Neuronal stem cell (in vitro differentiated cells): ENCODE measurements around the gene NEURL4.
A peak's percentile ranks its signal among the peaks of the same experiment; 100 is the strongest.

Experiments
- DNase-seq: peaks from one replicate; pipeline ENCODE4 v3.0.0-alpha.2; 2013; ENCODE audit warnings: low spot score
- H2AFZ ChIP-seq: one replicate; pipeline ENCODE4 v1.6.1; 2013; ENCODE audit warnings: mild to moderate bottlenecking, low read length, inconsistent platforms
- H2AK5ac ChIP-seq: 2 replicates; pipeline ENCODE4 v1.6.1; 2013; ENCODE audit warnings: low read depth, mild to moderate bottlenecking, inconsistent platforms, low read length, moderate library complexity, mixed read lengths
- H2BK120ac ChIP-seq: 2 replicates; pipeline ENCODE4 v1.6.1; 2013; ENCODE audit warnings: low read depth, mild to moderate bottlenecking, inconsistent platforms, low read length, moderate library complexity, mixed read lengths
- H2BK12ac ChIP-seq: one replicate; pipeline ENCODE4 v1.6.1; 2013; ENCODE audit warnings: low read length, inconsistent platforms
- H2BK15ac ChIP-seq: 2 replicates; pipeline ENCODE4 v1.6.1; 2013; ENCODE audit warnings: mild to moderate bottlenecking, low read length, inconsistent platforms, mixed read lengths
- H2BK5ac ChIP-seq: one replicate; pipeline ENCODE4 v1.6.1; 2013; ENCODE audit warnings: inconsistent platforms, mild to moderate bottlenecking, low read length, moderate library complexity
- H3K14ac ChIP-seq: one replicate; pipeline ENCODE4 v1.6.1; 2013; ENCODE audit warnings: low read length, inconsistent platforms
- H3K18ac ChIP-seq: 2 replicates; pipeline ENCODE4 v1.6.1; 2013; ENCODE audit warnings: low read length, inconsistent platforms
- H3K23ac ChIP-seq: 2 replicates; pipeline ENCODE4 v1.6.1; 2013; ENCODE audit warnings: low read depth, mild to moderate bottlenecking, mixed read lengths, low read length, inconsistent platforms; ENCODE audit not compliant: poor library complexity
- H3K27ac ChIP-seq: replicated peaks from 3 replicates; pipeline ENCODE4 v1.5.1; 2013; ENCODE audit warnings: low read length, inconsistent platforms
- H3K27me3 ChIP-seq, 3 experiments: 2 replicates each; pipeline ENCODE4 v1.6.1; 2013; ENCODE audit warnings: low read length in 3 of 3, mild to moderate bottlenecking in 2 of 3, inconsistent platforms in 1 of 3, low read depth in 1 of 3, mixed read lengths in 1 of 3, moderate library complexity in 1 of 3; ENCODE audit not compliant: control insufficient read depth in 3 of 3, insufficient read depth in 3 of 3
- H3K36me3 ChIP-seq, 2 donors: replicated peaks in 1 of 2; 2 replicates each; pipeline ENCODE4 v1.6.1; 2013; ENCODE audit warnings: low read length in 2 of 2; ENCODE audit not compliant: control insufficient read depth in 2 of 2, insufficient read depth in 2 of 2
- H3K4ac ChIP-seq: 2 replicates; pipeline ENCODE4 v1.6.1; 2013; ENCODE audit warnings: inconsistent platforms, mild to moderate bottlenecking, low read length, moderate library complexity
- H3K4me1 ChIP-seq, 2 donors: 1 replicate in 1 of 2; 2 replicates in 1 of 2; pipeline ENCODE4 v1.6.1; 2013; ENCODE audit warnings: low read length in 2 of 2, low read depth in 1 of 2; ENCODE audit not compliant: control insufficient read depth in 2 of 2, insufficient read depth in 1 of 2
- H3K4me2 ChIP-seq: one replicate; pipeline ENCODE4 v1.6.1; 2013; ENCODE audit warnings: mild to moderate bottlenecking, low read length, inconsistent platforms; ENCODE audit not compliant: insufficient read depth, poor library complexity, severe bottlenecking
- H3K4me3 ChIP-seq, 2 donors: 2 replicates each; pipeline ENCODE4 v1.5.1; 2013; ENCODE audit warnings: low read length in 2 of 2, mild to moderate bottlenecking in 2 of 2, inconsistent platforms in 1 of 2, moderate library complexity in 1 of 2
- H3K79me1 ChIP-seq: one replicate; pipeline ENCODE4 v1.6.1; 2013; ENCODE audit warnings: low read depth, mild to moderate bottlenecking, inconsistent platforms, low read length, moderate library complexity
- H3K9ac ChIP-seq: one replicate; pipeline ENCODE4 v1.6.1; 2013; ENCODE audit warnings: mild to moderate bottlenecking, low read depth, low read length, inconsistent platforms; ENCODE audit not compliant: poor library complexity
- H3K9me3 ChIP-seq, 2 donors: replicated peaks in 1 of 2; 2 replicates each; pipeline versions ENCODE3 to v1.6.1; 2013; ENCODE audit warnings: low read length in 2 of 2, mild to moderate bottlenecking in 2 of 2, inconsistent platforms in 1 of 2, low read depth in 1 of 2, mixed read lengths in 1 of 2, moderate library complexity in 1 of 2; ENCODE audit not compliant: control insufficient read depth in 2 of 2, insufficient read depth in 1 of 2
- H4K8ac ChIP-seq: one replicate; pipeline ENCODE4 v1.6.1; 2013; ENCODE audit warnings: low read depth, mild to moderate bottlenecking, inconsistent platforms, low read length, moderate library complexity
- H4K91ac ChIP-seq: one replicate; pipeline ENCODE4 v1.6.1; 2013; ENCODE audit warnings: low read length, low read depth, mild to moderate bottlenecking, inconsistent platforms; ENCODE audit not compliant: poor library complexity
- WGBS, 2 donors: extraction: QIAGEN DNeasy Blood & Tissue Kit; methylation state at CpG; one replicate each; pipeline ENCODE4 v1.1.7; 2013; ENCODE audit warnings: missing lambda C conversion rate in 2 of 2, mixed read lengths in 1 of 2; ENCODE audit not compliant: insufficient read length in 2 of 2, insufficient replicate concordance in 1 of 2; ENCODE audit errors: extremely low coverage in 2 of 2; 5-methylcytosine and 5-hydroxymethylcytosine counted together

The NEURL4 gene

DNA sequence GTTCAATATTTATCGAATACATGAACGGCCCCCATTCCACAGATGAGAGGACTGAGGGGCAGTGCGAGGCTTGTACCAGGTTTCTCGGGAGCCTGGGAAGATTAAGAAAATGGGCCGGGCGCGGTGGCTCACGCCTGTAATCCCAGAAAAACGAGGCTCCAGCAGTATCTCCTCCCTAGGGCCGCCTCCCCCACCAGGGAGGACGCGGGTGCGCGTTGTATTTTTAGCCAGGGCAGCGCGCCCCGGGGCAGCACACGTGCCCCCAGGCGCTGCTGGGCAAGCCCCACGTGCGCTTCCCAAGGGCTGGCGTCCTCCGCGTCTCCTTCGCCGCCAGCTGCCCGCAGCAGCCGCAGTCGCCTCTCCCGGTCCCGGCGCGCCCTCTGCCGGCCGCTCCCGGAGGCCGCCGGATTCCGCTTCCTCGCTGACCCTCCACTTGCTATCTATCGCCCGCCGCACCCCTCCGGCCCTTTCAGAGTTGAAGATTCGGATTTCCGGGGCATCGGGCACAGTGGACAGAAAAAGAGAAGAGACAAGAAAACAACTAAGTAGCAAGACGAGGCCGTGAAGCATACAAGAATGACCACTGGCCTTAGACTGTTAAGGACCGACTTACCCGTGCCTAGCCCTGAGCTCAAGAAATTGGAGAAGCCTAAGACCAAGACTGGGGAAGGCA, 32.8 kb downstream of the NEURL4 start:
- WGBS, 2 donors: no CpG with 5 or more reads among the region's 51 CpGs
- H3K23ac ChIP-seq: no peak overlapping the region
- H3K36me3 ChIP-seq: no peaks in the 10 kb centered on the region
- peak; percentile 81 for DNase-seq
- H4K91ac ChIP-seq: no peak overlapping the region
- H3K9me3 ChIP-seq: peaks cover 0 to 3% of the 10 kb centered on the region in 2 donors
- H3K4me1 ChIP-seq: peaks cover 7 to 22% of the 10 kb centered on the region in 2 donors
- peaks cover 2% of the 10 kb centered on the region for H3K79me1 ChIP-seq
- H3K27me3 ChIP-seq: peaks cover 10 to 51% (median 44%) of the 10 kb centered on the region in 3 experiments
- H3K18ac ChIP-seq: no peak overlapping the region
- no peak overlapping the region for H3K9ac ChIP-seq
- no peak overlapping the region for H2BK120ac ChIP-seq
- peak overlapping the region; percentile 83 for H2AFZ ChIP-seq
- H2AK5ac ChIP-seq: no peak overlapping the region
- H3K4me3 ChIP-seq: no peak overlapping the region
- H3K27ac ChIP-seq: no peak overlapping the region
- H2BK5ac ChIP-seq: no peak overlapping the region
- no peak overlapping the region for H2BK12ac ChIP-seq
- no peak overlapping the region for H4K8ac ChIP-seq
- no peak overlapping the region for H3K4me2 ChIP-seq
- no peak overlapping the region for H3K14ac ChIP-seq
- H3K4ac ChIP-seq: no peak overlapping the region
- no peak overlapping the region for H2BK15ac ChIP-seq

GRCh38 chr17:7295230-7296180, 33.6 kb downstream of the NEURL4 start:
- H2AFZ ChIP-seq: no peak overlapping the region
- peak overlapping the region in 1 of 2 donors; percentile 29 for H3K4me3 ChIP-seq
- no peak overlapping the region for H3K9ac ChIP-seq
- no peak overlapping the region for H3K4me2 ChIP-seq
- H3K14ac ChIP-seq: no peak overlapping the region
- peaks cover 0 to 3% of the 10 kb centered on the region in 2 donors for H3K9me3 ChIP-seq
- no peak overlapping the region for H2BK5ac ChIP-seq
- no peak for DNase-seq
- no peak overlapping the region for H4K8ac ChIP-seq
- no CpG with 5 or more reads among the region's 42 CpGs for WGBS, 2 donors
- no peak overlapping the region for H2BK15ac ChIP-seq
- no peaks in the 10 kb centered on the region for H3K36me3 ChIP-seq
- H2BK120ac ChIP-seq: peak overlapping the region; percentile 94
- H4K91ac ChIP-seq: no peak overlapping the region
- peak overlapping the region; percentile 94 for H2AK5ac ChIP-seq
- peaks cover 4% of the 10 kb centered on the region for H3K79me1 ChIP-seq
- H3K4ac ChIP-seq: no peak overlapping the region
- H3K23ac ChIP-seq: peak overlapping the region; percentile 89
- H3K27me3 ChIP-seq: peaks cover 10 to 51% (median 44%) of the 10 kb centered on the region in 3 experiments
- H2BK12ac ChIP-seq: no peak overlapping the region
- no peak overlapping the region for H3K27ac ChIP-seq
- H3K4me1 ChIP-seq: peaks cover 7 to 22% of the 10 kb centered on the region in 2 donors
- H3K18ac ChIP-seq: no peak overlapping the region

GRCh38 chr17:7294614-7295153, 34.5 kb downstream of the NEURL4 start, which contains the start of gene YBX2:
Gene YBX2, minus strand, starts transcription at chr17:7294639. Its CDS starts 139 bp downstream, at chr17:7294500.
- peak within 1 kb of the TSS; percentile 96 for H3K18ac ChIP-seq
- H4K8ac ChIP-seq: peak within 1 kb of the TSS; percentile 17
- no CpG with 5 or more reads among the region's 57 CpGs for WGBS, 2 donors
- H2BK120ac ChIP-seq: peak within 1 kb of the TSS; percentile 94
- H2BK15ac ChIP-seq: peak within 1 kb of the TSS; percentile 49
- H3K36me3 ChIP-seq: no peaks in the 10 kb centered on the region
- H3K4me3 ChIP-seq: peak within 1 kb of the TSS; percentile 29 to 71
- H3K14ac ChIP-seq: no peak within 1 kb of the TSS
- H3K4me1 ChIP-seq: peaks cover 7 to 22% of the 10 kb centered on the region in 2 donors
- no peak within 1 kb of the TSS for H2BK12ac ChIP-seq
- H3K4ac ChIP-seq: no peak within 1 kb of the TSS
- peak within 1 kb of the TSS; percentile 94 for H2AK5ac ChIP-seq
- H3K4me2 ChIP-seq: peak within 1 kb of the TSS; percentile 80
- no peak for DNase-seq
- H3K9me3 ChIP-seq: peaks cover 0 to 3% of the 10 kb centered on the region in 2 donors
- no peak within 1 kb of the TSS for H2BK5ac ChIP-seq
- H2AFZ ChIP-seq: peak within 1 kb of the TSS; percentile 87
- no peak within 1 kb of the TSS for H4K91ac ChIP-seq
- no peak within 1 kb of the TSS for H3K27ac ChIP-seq
- H3K27me3 ChIP-seq: peaks cover 10 to 48% (median 44%) of the 10 kb centered on the region in 3 experiments
- H3K23ac ChIP-seq: peak within 1 kb of the TSS; percentile 89
- peaks cover 4% of the 10 kb centered on the region for H3K79me1 ChIP-seq
- no peak within 1 kb of the TSS for H3K9ac ChIP-seq
